Kidney (tissue), 14 donors: ENCODE data around the gene NHLRC1. TPM values are rescaled to one million over a fixed set of nuclear protein-coding genes. Genes with fewer than 3 reads are reported as not detected.
A peak's percentile ranks its signal among the peaks of the same experiment; 100 is the strongest.

ENCODE experiments used
- DNase-seq, 5 donors: peaks; one replicate each; pipeline ENCODE4 v3.0.0-alpha.2; 2013 to 2020
- FAIRE-seq: peaks from 2 replicates; lab custom pipeline; 2012; peaks lifted over from hg19 to GRCh38; lab: Jason Lieb, UNC
- H3K27ac ChIP-seq, 2 donors: one replicate each; pipeline ENCODE4 v1.7.0; 2013; ENCODE audit warnings: low read depth in 2 of 2, low read length in 2 of 2, inconsistent platforms in 1 of 2
- H3K27me3 ChIP-seq: one replicate; pipeline ENCODE4 v1.7.1; 2013; ENCODE audit warnings: low read length, inconsistent platforms; ENCODE audit not compliant: control insufficient read depth, insufficient read depth
- H3K36me3 ChIP-seq, 3 donors: one replicate each; pipeline versions ENCODE4 v1.7.0 to v1.7.1; 2013; ENCODE audit warnings: low read length in 3 of 3, control low read depth in 1 of 3, inconsistent platforms in 1 of 3; ENCODE audit not compliant: insufficient read depth in 3 of 3, control insufficient read depth in 2 of 3
- H3K4me1 ChIP-seq, 3 donors: one replicate each; pipeline versions ENCODE4 v1.7.0 to v1.7.1; 2013; ENCODE audit warnings: low read length in 3 of 3, inconsistent platforms in 1 of 3, low read depth in 1 of 3; ENCODE audit not compliant: control insufficient read depth in 2 of 3, insufficient read depth in 2 of 3
- H3K4me3 ChIP-seq, 3 donors: one replicate each; pipeline versions ENCODE4 v1.7.0 to v1.8.1; 2013; ENCODE audit warnings: low read length in 3 of 3, control low read depth in 1 of 3, inconsistent platforms in 1 of 3
- H3K9ac ChIP-seq, 3 donors: one replicate each; pipeline versions ENCODE4 v1.7.0 to v1.7.1; 2013; ENCODE audit warnings: low read length in 3 of 3, control low read depth in 1 of 3, inconsistent platforms in 1 of 3
- H3K9me3 ChIP-seq, 3 donors: one replicate each; pipeline versions ENCODE4 v1.7.0 to v1.7.1; 2013; ENCODE audit warnings: low read length in 3 of 3, control low read depth in 1 of 3, inconsistent platforms in 1 of 3; ENCODE audit not compliant: control insufficient read depth in 2 of 3, insufficient read depth in 1 of 3
- intact Hi-C: fragments of 100-400 bp; cut with DNase I; formaldehyde crosslinking; loops from one replicate; pipeline ENCODE4 v1.11.1; 2022
- polyA plus RNA-seq: library from polyadenylated mRNA; stranded (reverse); fragments of 350-450 nt; fragmentation: Illumina TruSeq; extraction: RNeasy Lipid Tissue Mini Kit (QIAGEN cat#74804); gene quantifications from one replicate; pipeline ENCODE4 v1.2.3, GENCODE V29; 2014; ENCODE audit warnings: low read depth, low replicate concordance; ENCODE audit not compliant: insufficient read depth
- total RNA-seq: library from RNA; stranded (reverse); fragmentation: NEBNext Ultra II Directional; extraction: Animal tissue kit (Norgen Biotek cat#: 25700); gene quantifications from one replicate; pipeline ENCODE4 v1.2.1, GENCODE V29; 2021
- TF ChIP-seq, protein P1 (sequence below): IDR thresholded peaks from 3 replicates; pipeline ENCODE4 v1.5.1; 2012; ENCODE audit warnings: mild to moderate bottlenecking, moderate library complexity, borderline replicate concordance; ENCODE audit not compliant: insufficient read depth; ENCODE audit errors: extremely low read depth
- donor health status: control.
- donor health status: control.
- donor health status: control.
- donor health status: control.
- donor health status: control.
- donor health status: DM: yes; HTN: yes; CAD: no.
- donor health status: Normal renal cell carcinoma (clear cell type).

NHLRC1 gene
- total and polyA plus RNA-seq, 2 donors from 2014 or later, result 1.8 to 2.0 TPM

DNA sequence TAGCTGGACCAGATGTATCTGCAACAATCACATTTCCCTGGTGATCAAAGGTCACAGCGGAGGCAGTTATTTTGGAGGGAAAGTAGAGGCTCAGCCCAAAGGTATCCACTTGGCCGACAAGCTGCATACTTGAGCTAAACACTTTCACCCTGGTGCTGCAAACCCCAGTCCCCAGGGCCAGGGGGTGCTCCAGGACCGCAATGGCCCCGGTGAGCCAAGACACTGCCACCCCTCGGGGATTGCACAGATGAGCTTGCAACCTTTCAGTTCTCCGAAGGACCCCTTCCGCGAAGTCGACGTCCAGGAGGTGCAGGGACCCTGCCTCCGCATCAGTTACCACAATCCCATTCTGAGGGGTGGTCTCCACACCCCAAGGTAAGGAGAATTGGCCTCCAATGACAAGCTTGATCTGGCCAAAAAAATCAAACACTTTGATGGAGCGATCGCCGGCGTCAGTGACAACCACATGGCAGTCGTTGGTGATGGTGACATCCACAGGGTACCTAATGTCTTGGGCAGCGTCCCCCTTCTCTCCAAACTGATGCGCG, 823 bp downstream of the NHLRC1 start:
- intact Hi-C loops, result no loop called here
- FAIRE-seq (no peak), DNase-seq (peak in 2 of 5 donors; percentile 10 to 38)
- Histone ChIP-seq H3K9ac (no peak overlapping the region), H3K4me3 (peak overlapping the region in 1 of 3 donors; percentile 59), H3K9me3 (peaks cover 0 to 3% (median 0%) of the 10 kb centered on the region in 3 donors), H3K4me1 (peaks cover 0 to 4% (median 0%) of the 10 kb centered on the region in 3 donors), H3K27ac (no peak overlapping the region), H3K27me3 (no peaks in the 10 kb centered on the region), H3K36me3 (no peaks in the 10 kb centered on the region)
- TF ChIP-seq, protein P1, sequence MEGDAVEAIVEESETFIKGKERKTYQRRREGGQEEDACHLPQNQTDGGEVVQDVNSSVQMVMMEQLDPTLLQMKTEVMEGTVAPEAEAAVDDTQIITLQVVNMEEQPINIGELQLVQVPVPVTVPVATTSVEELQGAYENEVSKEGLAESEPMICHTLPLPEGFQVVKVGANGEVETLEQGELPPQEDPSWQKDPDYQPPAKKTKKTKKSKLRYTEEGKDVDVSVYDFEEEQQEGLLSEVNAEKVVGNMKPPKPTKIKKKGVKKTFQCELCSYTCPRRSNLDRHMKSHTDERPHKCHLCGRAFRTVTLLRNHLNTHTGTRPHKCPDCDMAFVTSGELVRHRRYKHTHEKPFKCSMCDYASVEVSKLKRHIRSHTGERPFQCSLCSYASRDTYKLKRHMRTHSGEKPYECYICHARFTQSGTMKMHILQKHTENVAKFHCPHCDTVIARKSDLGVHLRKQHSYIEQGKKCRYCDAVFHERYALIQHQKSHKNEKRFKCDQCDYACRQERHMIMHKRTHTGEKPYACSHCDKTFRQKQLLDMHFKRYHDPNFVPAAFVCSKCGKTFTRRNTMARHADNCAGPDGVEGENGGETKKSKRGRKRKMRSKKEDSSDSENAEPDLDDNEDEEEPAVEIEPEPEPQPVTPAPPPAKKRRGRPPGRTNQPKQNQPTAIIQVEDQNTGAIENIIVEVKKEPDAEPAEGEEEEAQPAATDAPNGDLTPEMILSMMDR, result no peak

DNA sequence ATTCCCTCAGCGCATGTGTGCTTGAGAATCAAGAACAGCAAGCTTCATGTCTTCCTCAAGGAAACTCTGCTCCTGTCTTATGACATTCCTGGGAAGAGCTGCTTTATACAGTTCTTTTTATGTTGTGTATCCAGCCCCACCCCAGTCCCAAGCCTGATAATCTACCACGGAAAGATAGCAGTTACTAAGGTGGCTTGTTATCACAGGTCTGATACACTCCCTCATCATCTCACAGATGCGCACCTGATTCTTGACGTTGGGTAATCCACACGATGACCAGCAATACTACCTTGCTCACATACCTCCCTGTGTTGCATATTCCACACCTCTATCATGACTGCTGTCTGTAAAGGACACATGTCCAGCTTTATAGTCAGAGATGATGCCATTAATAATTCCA, 3.2 kb downstream of the NHLRC1 start:
- H3K9ac ChIP-seq, result no peak overlapping the region
- no peak overlapping the region for H3K4me3 ChIP-seq
- TF ChIP-seq, protein P1, result no peak
- DNase-seq (no peak), FAIRE-seq (no peak)
- H3K27ac ChIP-seq, result no peak overlapping the region
- peaks cover 0 to 4% (median 0%) of the 10 kb centered on the region in 3 donors for H3K4me1 ChIP-seq
- H3K36me3 ChIP-seq, result no peaks in the 10 kb centered on the region
- H3K9me3 ChIP-seq, result peaks cover 0 to 3% (median 0%) of the 10 kb centered on the region in 3 donors
- no peaks in the 10 kb centered on the region for H3K27me3 ChIP-seq
- intact Hi-C loops, result no loop called here

DNA sequence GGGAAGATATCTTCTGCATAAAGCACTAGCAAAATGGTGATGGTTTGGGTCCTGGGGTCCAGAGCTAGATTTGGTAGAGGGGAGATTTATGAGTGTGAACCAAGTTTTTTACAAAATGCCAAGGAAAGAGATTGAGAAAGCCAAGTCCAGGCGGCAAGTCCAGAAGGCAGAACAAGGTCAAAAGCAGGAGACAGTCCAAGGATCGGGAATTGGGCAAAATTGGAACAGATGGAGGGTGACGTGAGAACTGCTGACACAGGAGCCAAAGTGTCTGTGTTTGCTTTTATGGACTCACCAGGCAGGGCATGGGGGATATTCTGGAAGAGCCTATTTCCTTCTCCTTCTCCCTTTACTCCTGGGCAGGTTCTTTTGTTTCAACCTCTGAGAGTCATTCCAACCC, 4.1 kb downstream of the NHLRC1 start:
- TF ChIP-seq, protein P1, result no peak
- Histone ChIP-seq H3K27ac (no peak overlapping the region), H3K4me3 (no peak overlapping the region), H3K4me1 (peaks cover 0 to 4% (median 0%) of the 10 kb centered on the region in 3 donors), H3K9me3 (peaks cover 0 to 3% (median 0%) of the 10 kb centered on the region in 3 donors), H3K36me3 (no peaks in the 10 kb centered on the region), H3K27me3 (no peaks in the 10 kb centered on the region), H3K9ac (no peak overlapping the region)
- DNase-seq (no peak), FAIRE-seq (no peak)
- intact Hi-C loops, result no loop called here

DNA sequence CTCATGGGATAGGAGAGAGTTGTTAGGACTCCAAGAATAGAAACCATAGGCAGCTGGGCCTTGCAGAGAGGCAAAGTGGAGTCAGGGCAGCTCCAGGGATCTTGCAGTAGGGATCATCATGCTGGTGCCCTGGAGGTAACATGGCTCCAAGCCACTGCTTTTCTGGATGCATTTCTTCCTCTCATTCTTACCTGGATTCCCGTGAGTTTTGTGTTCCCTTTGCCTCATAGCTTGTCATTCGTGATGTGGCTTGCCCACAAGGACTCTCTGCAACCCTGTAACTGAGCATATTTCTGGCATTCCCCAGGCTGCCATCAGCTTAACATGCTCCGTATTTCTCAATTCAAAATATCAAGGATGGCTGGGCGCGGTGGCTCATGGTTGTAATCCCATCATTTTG, 5.3 kb downstream of the NHLRC1 start:
- no peaks in the 10 kb centered on the region for H3K27me3 ChIP-seq
- TF ChIP-seq, protein P1, result no peak
- no peaks in the 10 kb centered on the region for H3K4me1 ChIP-seq
- no peak overlapping the region for H3K9ac ChIP-seq
- intact Hi-C loops, result no loop called here
- H3K9me3 ChIP-seq, result peaks cover 0 to 3% (median 0%) of the 10 kb centered on the region in 3 donors
- no peaks in the 10 kb centered on the region for H3K36me3 ChIP-seq
- FAIRE-seq, result no peak
- no peak for DNase-seq
- H3K4me3 ChIP-seq, result no peak overlapping the region
- no peak overlapping the region for H3K27ac ChIP-seq
